ENCODE data around the gene CYBB.

GRCh38 chrX:37817579-37817978 lies 37.7 kb downstream of the CYBB start:
- TF ChIP-seq ZNF391 (tag by site-specific recombination; IDR thresholded peaks at IDR 0.05; ENCODE audit: borderline replicate concordance, low read depth) (no peak), ZNF626 (tag by site-specific recombination; IDR thresholded peaks at IDR 0.05) (no peak), ZNF776 (tag by site-specific recombination; IDR thresholded peaks at IDR 0.05; ENCODE audit: borderline replicate concordance) (no peak), REST (tag by site-specific recombination; IDR thresholded peaks at IDR 0.05) (no peak), ZNF280D (tag by site-specific recombination; IDR thresholded peaks at IDR 0.05) (no peak), CTCF (tag by site-specific recombination; IDR thresholded peaks at IDR 0.05) (no peak), ZBTB1 (tag by site-specific recombination; IDR thresholded peaks at IDR 0.05) (no peak)
- TF ChIP-seq, protein P1, sequence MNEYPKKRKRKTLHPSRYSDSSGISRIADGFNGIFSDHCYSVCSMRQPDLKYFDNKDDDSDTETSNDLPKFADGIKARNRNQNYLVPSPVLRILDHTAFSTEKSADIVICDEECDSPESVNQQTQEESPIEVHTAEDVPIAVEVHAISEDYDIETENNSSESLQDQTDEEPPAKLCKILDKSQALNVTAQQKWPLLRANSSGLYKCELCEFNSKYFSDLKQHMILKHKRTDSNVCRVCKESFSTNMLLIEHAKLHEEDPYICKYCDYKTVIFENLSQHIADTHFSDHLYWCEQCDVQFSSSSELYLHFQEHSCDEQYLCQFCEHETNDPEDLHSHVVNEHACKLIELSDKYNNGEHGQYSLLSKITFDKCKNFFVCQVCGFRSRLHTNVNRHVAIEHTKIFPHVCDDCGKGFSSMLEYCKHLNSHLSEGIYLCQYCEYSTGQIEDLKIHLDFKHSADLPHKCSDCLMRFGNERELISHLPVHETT (tag by site-specific recombination; IDR thresholded peaks at IDR 0.05): no peak
- TF ChIP-seq, protein P2, sequence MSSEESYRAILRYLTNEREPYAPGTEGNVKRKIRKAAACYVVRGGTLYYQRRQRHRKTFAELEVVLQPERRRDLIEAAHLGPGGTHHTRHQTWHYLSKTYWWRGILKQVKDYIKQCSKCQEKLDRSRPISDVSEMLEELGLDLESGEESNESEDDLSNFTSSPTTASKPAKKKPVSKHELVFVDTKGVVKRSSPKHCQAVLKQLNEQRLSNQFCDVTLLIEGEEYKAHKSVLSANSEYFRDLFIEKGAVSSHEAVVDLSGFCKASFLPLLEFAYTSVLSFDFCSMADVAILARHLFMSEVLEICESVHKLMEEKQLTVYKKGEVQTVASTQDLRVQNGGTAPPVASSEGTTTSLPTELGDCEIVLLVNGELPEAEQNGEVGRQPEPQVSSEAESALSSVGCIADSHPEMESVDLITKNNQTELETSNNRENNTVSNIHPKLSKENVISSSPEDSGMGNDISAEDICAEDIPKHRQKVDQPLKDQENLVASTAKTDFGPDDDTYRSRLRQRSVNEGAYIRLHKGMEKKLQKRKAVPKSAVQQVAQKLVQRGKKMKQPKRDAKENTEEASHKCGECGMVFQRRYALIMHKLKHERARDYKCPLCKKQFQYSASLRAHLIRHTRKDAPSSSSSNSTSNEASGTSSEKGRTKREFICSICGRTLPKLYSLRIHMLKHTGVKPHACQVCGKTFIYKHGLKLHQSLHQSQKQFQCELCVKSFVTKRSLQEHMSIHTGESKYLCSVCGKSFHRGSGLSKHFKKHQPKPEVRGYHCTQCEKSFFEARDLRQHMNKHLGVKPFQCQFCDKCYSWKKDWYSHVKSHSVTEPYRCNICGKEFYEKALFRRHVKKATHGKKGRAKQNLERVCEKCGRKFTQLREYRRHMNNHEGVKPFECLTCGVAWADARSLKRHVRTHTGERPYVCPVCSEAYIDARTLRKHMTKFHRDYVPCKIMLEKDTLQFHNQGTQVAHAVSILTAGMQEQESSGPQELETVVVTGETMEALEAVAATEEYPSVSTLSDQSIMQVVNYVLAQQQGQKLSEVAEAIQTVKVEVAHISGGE (tag by site-specific recombination; conservative IDR thresholded peaks at IDR 0.05; ENCODE audit: low read depth): no peak

Data from HEK293 (cell line).